H1 (cell line): ENCODE measurements around the gene SSBP3. TPM values are rescaled to one million over a fixed set of nuclear protein-coding genes. Genes with fewer than 3 reads are reported as not detected.

Experiments
- CTCF ChIA-PET: fragments of 300-600 bp; sonication (Branson Sonifier 250); formaldehyde crosslinking; loops from one replicate; lab custom pipeline; 2021; ENCODE audit not compliant: partially characterized antibody; lab: Charles Lee
- POLR2A ChIA-PET: fragments of 300-600 bp; sonication (Branson Sonifier 250); formaldehyde crosslinking; loops from one replicate; lab custom pipeline; 2021; ENCODE audit warnings: inconsistent platforms; ENCODE audit not compliant: partially characterized antibody; lab: Charles Lee
- DNase-seq, 2 experiments: peaks; one replicate each; pipeline versions ENCODE4 v3.0.0 to v3.0.0-alpha.2; 2010 to 2022; ENCODE audit warnings: low spot score in 2 of 2, low read depth in 1 of 2, mixed read lengths in 1 of 2
- FAIRE-seq: peaks from 2 replicates; lab custom pipeline; 2011; peaks lifted over from hg19 to GRCh38; lab: Jason Lieb, UNC
- H2AFZ ChIP-seq: 2 replicates; pipeline ENCODE4 v1.8.1; 2012; ENCODE audit warnings: low read length, inconsistent platforms
- H2AK5ac ChIP-seq: 2 replicates; pipeline ENCODE4 v1.6.1; 2013; ENCODE audit warnings: low read depth, low read length
- H2BK120ac ChIP-seq: replicated peaks from 2 replicates; pipeline ENCODE3; 2013; ENCODE audit warnings: low read depth, low read length, inconsistent platforms
- H2BK12ac ChIP-seq: 2 replicates; pipeline ENCODE4 v1.6.1; 2013; ENCODE audit warnings: low read depth, low read length
- H2BK15ac ChIP-seq: 2 replicates; pipeline ENCODE4 v1.6.1; 2013; ENCODE audit warnings: low read length
- H2BK20ac ChIP-seq: 2 replicates; pipeline ENCODE4 v1.6.1; 2013; ENCODE audit warnings: low read length
- H2BK5ac ChIP-seq: 2 replicates; pipeline ENCODE4 v1.6.1; 2013; ENCODE audit warnings: low read depth, low read length
- H3K14ac ChIP-seq: 2 replicates; pipeline ENCODE4 v1.6.1; 2013; ENCODE audit warnings: inconsistent platforms; ENCODE audit not compliant: insufficient read length
- H3K18ac ChIP-seq: 2 replicates; pipeline ENCODE4 v1.6.1; 2013; ENCODE audit warnings: low read length; ENCODE audit errors: extremely low read depth
- H3K23ac ChIP-seq: 2 replicates; pipeline ENCODE4 v1.6.1; 2013; ENCODE audit warnings: inconsistent platforms; ENCODE audit not compliant: insufficient read length
- H3K23me2 ChIP-seq: 2 replicates; pipeline ENCODE4 v1.6.1; 2013; ENCODE audit warnings: low read depth, low read length
- H3K27ac ChIP-seq: 2 replicates; pipeline ENCODE4 v1.6.1; 2011; ENCODE audit warnings: low read depth, low read length, inconsistent platforms
- H3K27me3 ChIP-seq, 4 experiments: replicated peaks in 1 of 4; 1 replicate in 1 of 4; 2 replicates in 3 of 4; pipeline versions ENCODE4 v1.6.1 to v1.8.1; 2011 to 2013; ENCODE audit warnings: low read length in 3 of 4, mild to moderate bottlenecking in 3 of 4, inconsistent platforms in 2 of 4, mixed read lengths in 2 of 4, moderate library complexity in 1 of 4; ENCODE audit not compliant: control insufficient read depth in 3 of 4, insufficient read depth in 3 of 4; ENCODE audit errors: extremely low read depth in 1 of 4
- H3K36me3 ChIP-seq, 4 experiments: 2 replicates each; pipeline versions ENCODE4 v1.6.1 to v1.8.1; 2011 to 2013; ENCODE audit warnings: mild to moderate bottlenecking in 4 of 4, low read length in 3 of 4, moderate library complexity in 2 of 4, control low read depth in 1 of 4, inconsistent platforms in 1 of 4; ENCODE audit not compliant: insufficient read depth in 4 of 4, control insufficient read depth in 2 of 4
- H3K4ac ChIP-seq: replicated peaks from 2 replicates; pipeline ENCODE3; 2013; ENCODE audit warnings: low read length, low read depth, mixed read lengths, inconsistent platforms; ENCODE audit not compliant: insufficient read length
- H3K4me1 ChIP-seq, 4 experiments: replicated peaks in 1 of 4; 1 replicate in 1 of 4; 2 replicates in 3 of 4; pipeline versions ENCODE4 v1.6.1 to v1.8.1; 2011 to 2013; ENCODE audit warnings: low read length in 3 of 4, inconsistent platforms in 2 of 4, mixed read lengths in 1 of 4; ENCODE audit not compliant: insufficient read depth in 4 of 4, control insufficient read depth in 3 of 4
- H3K4me2 ChIP-seq, 2 experiments: 2 replicates each; pipeline versions ENCODE4 v1.6.1 to v1.8.1; 2011 to 2013; ENCODE audit warnings: low read depth in 2 of 2, low read length in 2 of 2, control low read depth in 1 of 2, inconsistent platforms in 1 of 2, mild to moderate bottlenecking in 1 of 2; ENCODE audit not compliant: insufficient read depth in 1 of 2
- H3K4me3 ChIP-seq, 4 experiments: fragments of 200-600, 300-600 bp in 1 of 4; sonication (generic), shearing (Covaris generic), sonication (Bioruptor Twin) in 1 of 4; 2 replicates each; pipeline versions ENCODE4 v1.5.1 to v1.8.1; 2011 to 2016; ENCODE audit warnings: low read length in 4 of 4, low read depth in 3 of 4, control low read depth in 2 of 4, inconsistent platforms in 2 of 4, mild to moderate bottlenecking in 2 of 4, mixed read lengths in 1 of 4, moderate library complexity in 1 of 4; ENCODE audit not compliant: insufficient read depth in 2 of 4; ENCODE audit errors: extremely low read depth in 1 of 4
- H3K56ac ChIP-seq: replicated peaks from 2 replicates; pipeline ENCODE3; 2013; ENCODE audit warnings: low read depth, mild to moderate bottlenecking, mixed read lengths, low read length, inconsistent platforms; ENCODE audit not compliant: insufficient read length
- H3K79me1 ChIP-seq: 2 replicates; pipeline ENCODE4 v1.6.1; 2013; ENCODE audit warnings: low read depth, low read length, control low read depth
- H3K79me2 ChIP-seq, 2 experiments: 2 replicates each; pipeline versions ENCODE4 v1.6.1 to v1.8.1; 2012 to 2013; ENCODE audit warnings: low read length in 2 of 2, mild to moderate bottlenecking in 2 of 2, inconsistent platforms in 1 of 2; ENCODE audit not compliant: insufficient read depth in 2 of 2, control insufficient read depth in 1 of 2
- H3K9ac ChIP-seq, 4 experiments: replicated peaks in 1 of 4; 1 replicate in 1 of 4; 2 replicates in 3 of 4; pipeline versions ENCODE4 v1.6.1 to v1.8.1; 2011 to 2013; ENCODE audit warnings: low read depth in 3 of 4, low read length in 3 of 4, control low read depth in 2 of 4, mild to moderate bottlenecking in 2 of 4, moderate library complexity in 2 of 4, inconsistent platforms in 1 of 4; ENCODE audit errors: extremely low read depth in 1 of 4
- H3K9me3 ChIP-seq, 2 experiments: 2 replicates each; pipeline versions ENCODE4 v1.6.1 to v1.8.1; 2012 to 2013; ENCODE audit warnings: mild to moderate bottlenecking in 2 of 2, moderate library complexity in 2 of 2, control low read depth in 1 of 2, inconsistent platforms in 1 of 2, low read depth in 1 of 2, low read length in 1 of 2, mixed read lengths in 1 of 2; ENCODE audit not compliant: insufficient read depth in 2 of 2
- H4K20me1 ChIP-seq, 2 experiments: replicated peaks in 1 of 2; 2 replicates each; pipeline versions ENCODE3 to v1.8.1; 2011 to 2013; ENCODE audit warnings: inconsistent platforms in 2 of 2, low read length in 2 of 2, mild to moderate bottlenecking in 1 of 2; ENCODE audit not compliant: insufficient read depth in 2 of 2, control insufficient read depth in 1 of 2
- H4K5ac ChIP-seq: 2 replicates; pipeline ENCODE4 v1.6.1; 2013; ENCODE audit warnings: low read length, low read depth, mixed read lengths, inconsistent platforms; ENCODE audit not compliant: insufficient read length
- H4K8ac ChIP-seq: 2 replicates; pipeline ENCODE4 v1.8.0; 2013; ENCODE audit warnings: mild to moderate bottlenecking, moderate library complexity, low read length, inconsistent platforms; ENCODE audit not compliant: insufficient read depth; ENCODE audit errors: extremely low read depth
- H4K91ac ChIP-seq: replicated peaks from 2 replicates; pipeline ENCODE3; 2013; ENCODE audit warnings: low read length, mixed read lengths, inconsistent platforms; ENCODE audit not compliant: insufficient read length
- CREB1 ChIP-seq: IDR thresholded peaks from 2 replicates; pipeline ENCODE4 v1.6.1; 2012; ENCODE audit warnings: inconsistent platforms
- FOSL1 ChIP-seq: IDR thresholded peaks from 2 replicates; pipeline ENCODE4 v1.6.1; 2011; ENCODE audit warnings: mild to moderate bottlenecking, low read depth, low read length, moderate library complexity; ENCODE audit not compliant: insufficient read depth
- POLR2A ChIP-seq, 2 experiments: IDR thresholded peaks; 1 replicate in 1 of 2; 2 replicates in 1 of 2; pipeline ENCODE4 v1.6.1; 2011; ENCODE audit warnings: low read depth in 2 of 2, low read length in 2 of 2, mild to moderate bottlenecking in 2 of 2; ENCODE audit errors: control extremely low read depth in 1 of 2
- RNF2 ChIP-seq: fragments of 200-900, 300-1000 bp; sonication (generic); IDR thresholded peaks from 2 replicates; pipeline ENCODE4 v1.7.1; 2016; ENCODE audit warnings: borderline replicate concordance, low read depth, mild to moderate bottlenecking, antibody characterized with exemption, low read length; ENCODE audit not compliant: poor library complexity, severe bottlenecking; ENCODE audit errors: missing control alignments
- SAP30 ChIP-seq: fragments of 300-600 bp; sonication (generic); IDR thresholded peaks from 2 replicates; pipeline ENCODE4 v1.7.1; 2012; ENCODE audit warnings: low read length, moderate library complexity, mild to moderate bottlenecking, inconsistent platforms; ENCODE audit not compliant: insufficient read depth, insufficient replicate concordance
- WGBS, 2 experiments: shearing (Covaris generic) in 1 of 2; methylation state at CpG; one replicate each; pipeline versions ENCODE4 v1.1.6 to v1.1.7; 2013 to 2015; ENCODE audit warnings: low lambda C conversion rate in 2 of 2, mixed read lengths in 2 of 2, inconsistent platforms in 1 of 2, low coverage in 1 of 2, missing lambda C conversion rate in 1 of 2; ENCODE audit not compliant: insufficient replicate concordance in 2 of 2, insufficient coverage in 1 of 2, insufficient read length in 1 of 2; ENCODE audit errors: extremely low coverage in 1 of 2, missing lambda C conversion rate in 1 of 2; 5-methylcytosine and 5-hydroxymethylcytosine counted together
- polyA plus RNA-seq, 7 experiments: library from polyadenylated mRNA; depleted of rRNA in 3 of 7; stranded (reverse) in 5 of 7; unstranded in 2 of 7; fragments of >200 nt in 5 of 7; fragments of 200-250 nt in 2 of 7; gene quantifications; 1 replicate in 5 of 7; 2 replicates in 1 of 7; 4 replicates in 1 of 7; pipeline versions ENCODE4 v1.2.1 to v1.2.3, GENCODE V29; 2011 to 2013; ENCODE audit warnings: missing spikeins in 2 of 7, mixed read lengths in 2 of 7
- total RNA-seq: library from RNA; stranded (reverse); fragmentation: NEBNext Ultra II Directional; extraction: Animal tissue kit (Norgen Biotek cat#: 25700); gene quantifications from 2 replicates; pipeline ENCODE4 v1.2.1, GENCODE V29; 2021

The SSBP3 gene
- total and polyA plus RNA-seq, 2 of the 8 experiments (the other 6 are each of a cell fraction or from before 2014, with no cell fraction given) = 99.7 to 133 TPM

DNA sequence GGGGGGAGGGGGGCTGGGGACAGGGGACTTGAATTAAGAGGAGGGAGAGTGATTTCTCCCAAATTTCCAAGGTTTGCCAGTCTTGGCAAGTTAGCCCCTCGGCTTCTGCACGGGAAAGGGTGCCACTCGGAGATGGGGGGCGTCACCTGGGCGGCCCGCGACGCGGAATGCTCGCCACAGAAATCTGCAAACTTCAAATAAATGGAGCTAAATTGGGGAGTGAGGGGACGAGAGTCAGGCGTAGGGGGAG lies 885 bp upstream of the SSBP3 start:
- Histone ChIP-seq H3K79me2 (peaks cover 12 to 34% of the 10 kb centered on the region in 2 experiments), H3K4ac (peak overlapping the region; percentile 94), H3K27me3 (no peaks in the 10 kb centered on the region), H3K23me2 (peaks cover 11% of the 10 kb centered on the region), H3K9me3 (no peaks in the 10 kb centered on the region), H2BK12ac (peak overlapping the region; percentile 95), H2AK5ac (no peak overlapping the region; the same call in 1 of the 2 replicates), H2BK120ac (no peak overlapping the region), H3K56ac (peak overlapping the region; percentile 91), H3K4me2 (peak overlapping the region; percentile 98), H3K79me1 (peaks cover 8% of the 10 kb centered on the region), H4K91ac (peak overlapping the region; percentile 83), H3K18ac (peak overlapping the region; percentile 97), H2AFZ (no peak overlapping the region), H3K4me3 (peak overlapping the region; percentile 52 to 81 (median 76)), H2BK15ac (no peak overlapping the region; the same call in 1 of the 2 replicates), H3K36me3 (peaks cover 4 to 21% (median 8%) of the 10 kb centered on the region in 4 experiments; a peak in 6 of 8 replicates), H3K14ac (no peak overlapping the region), H4K5ac (peak overlapping the region; percentile 92), H3K9ac (peak overlapping the region; percentile 62 to 91 (median 81)), H3K27ac (peak overlapping the region; percentile 90), H4K20me1 (peaks cover 14 to 20% of the 10 kb centered on the region in 2 experiments), H2BK20ac (no peak overlapping the region), H3K4me1 (peaks cover 16 to 38% (median 24%) of the 10 kb centered on the region in 4 experiments), H4K8ac (peak overlapping the region; percentile 97; the same call in 1 of the 2 replicates), H3K23ac (no peak overlapping the region), H2BK5ac (peak overlapping the region; percentile 97)
- 0% methylated on average over 11 of the region's 12 CpGs; no CpG with 5 or more reads in 1 of the 2 experiments for WGBS, 2 experiments
- POLR2A ChIA-PET = interaction anchor here (0.8 to 5.8 kb wide), 32 partner anchors 9 to 284 kb away, joined by 3 to 216 read pairs (median 5); no protein-coding TSS in a partner anchor
- CTCF ChIA-PET = interaction anchor here (0.6 to 2.2 kb wide), 17 partner anchors 19 to 259 kb away, joined by 3 to 18 read pairs (median 3); no protein-coding TSS in a partner anchor
- TF ChIP-seq POLR2A (IDR thresholded peaks at IDR 0.05; ENCODE audit: control extremely low read depth in 1 of 2, low read depth in 2 of 2, low read length in 2 of 2) (peak in 1 of 2 experiments; percentile 9; a peak in 1 of 3 replicates), SAP30 (peak; percentile 51), FOSL1 (no peak), CREB1 (no peak), RNF2 (no peak)
- FAIRE-seq = no peak
- DNase-seq = no peak
